Measurements from ENCODE around the gene ABCA7.

Gene ABCA7

GRCh38 chr19:1041272-1041834 is 1.4 kb downstream of the ABCA7 start:
- DNase-seq: no peak

- no peak for DNase-seq
Observed at GRCh38 chr19:1041835-1042685, 2.2 kb downstream of the ABCA7 start.

GRCh38 chr19:1042689-1043511 is 3.0 kb downstream of the ABCA7 start:
- no peak for DNase-seq

GRCh38 chr19:1045247-1045603 is 5.3 kb downstream of the ABCA7 start:
- DNase-seq: no peak

GRCh38 chr19:1046117-1046626 is 6.3 kb downstream of the ABCA7 start:
- DNase-seq: no peak

- DNase-seq: no peak
Observed at GRCh38 chr19:1046836-1047695, 7.2 kb downstream of the ABCA7 start.

GRCh38 chr19:1047696-1048147 is 7.8 kb downstream of the ABCA7 start:
- no peak for DNase-seq

GRCh38 chr19:1049106-1049505 is 9.2 kb downstream of the ABCA7 start:
- no peak for DNase-seq

- DNase-seq: no peak
Observed at GRCh38 chr19:1049800-1050199, 9.9 kb downstream of the ABCA7 start.

- DNase-seq: no peak
Observed at GRCh38 chr19:1050989-1051788, 11.3 kb downstream of the ABCA7 start.

- DNase-seq: no peak
Observed at GRCh38 chr19:1051791-1052190, 11.9 kb downstream of the ABCA7 start.

- no peak for DNase-seq
Observed at GRCh38 chr19:1052349-1052975, 12.6 kb downstream of the ABCA7 start.

GRCh38 chr19:1053176-1054101 is 13.5 kb downstream of the ABCA7 start:
- DNase-seq: no peak

GRCh38 chr19:1054102-1055027 is 14.5 kb downstream of the ABCA7 start:
- no peak for DNase-seq

- no peak for DNase-seq
Observed at GRCh38 chr19:1055028-1055425, 15.1 kb downstream of the ABCA7 start.

GRCh38 chr19:1055886-1056620 is 16.1 kb downstream of the ABCA7 start:
- no peak for DNase-seq

GRCh38 chr19:1057176-1057855 is 17.4 kb downstream of the ABCA7 start:
- DNase-seq: peak in 1 of 2 experiments; percentile 18
